Measurements from ENCODE around the gene KIF16B.
"Not testable (repeated sequence)": the region's sequence is repeated elsewhere in the genome, so short reads cannot be mapped to it uniquely, and the experiment has no call there.

Gene KIF16B

DNA sequence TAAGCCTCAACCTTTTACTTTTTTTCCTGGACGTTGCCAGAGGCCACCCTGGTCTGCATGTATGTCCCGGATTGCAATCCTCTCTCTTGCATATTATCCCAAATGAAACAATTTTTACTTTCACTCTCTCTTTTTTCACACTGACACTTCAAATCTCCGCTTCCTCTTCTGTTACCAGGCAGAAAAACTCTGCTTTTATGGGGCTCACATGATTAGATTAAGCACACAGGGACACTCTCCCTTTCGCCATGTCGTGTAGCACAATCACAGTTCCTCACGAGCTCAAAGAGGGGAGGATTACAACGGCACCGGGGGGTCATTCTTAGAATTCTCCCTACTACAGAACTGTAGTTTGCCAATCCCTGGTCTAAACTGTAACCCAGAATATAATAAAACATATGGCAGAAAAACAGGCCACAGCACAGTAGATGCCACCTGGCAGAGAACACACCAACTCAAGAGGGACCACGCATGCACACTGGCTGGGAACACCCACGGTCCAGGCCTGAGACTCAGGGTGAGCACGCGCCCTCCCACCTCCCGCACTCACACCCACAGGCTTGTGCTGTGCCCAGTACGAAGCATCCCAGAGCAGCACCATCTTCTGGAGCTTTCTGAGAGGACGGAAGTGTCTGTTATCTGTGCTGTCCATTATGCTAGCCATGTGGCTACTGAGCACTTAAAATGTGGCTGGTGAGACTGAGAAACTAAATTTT lies 288.7 kb downstream of the KIF16B start:
- no peak for DNase-seq

DNA sequence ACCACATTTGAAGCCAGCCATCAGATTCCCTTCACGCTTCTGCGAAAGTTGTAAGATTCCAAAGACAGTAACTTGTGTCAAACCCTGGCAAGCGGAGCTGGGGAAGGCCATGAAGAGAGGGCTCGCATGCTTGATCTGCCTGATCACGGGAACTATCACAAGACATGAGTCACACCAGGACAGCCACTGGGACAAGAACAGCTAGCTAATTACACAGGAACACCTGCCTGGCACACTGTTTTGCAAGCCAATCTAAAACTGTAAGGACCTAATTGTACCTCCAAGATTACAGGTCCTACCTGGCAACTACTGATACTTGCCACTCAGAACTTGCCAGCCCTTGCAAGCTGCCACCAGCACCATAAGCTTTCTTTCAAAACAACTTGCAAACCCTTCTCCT lies 289.3 kb downstream of the KIF16B start:
- DNase-seq = no peak

DNA sequence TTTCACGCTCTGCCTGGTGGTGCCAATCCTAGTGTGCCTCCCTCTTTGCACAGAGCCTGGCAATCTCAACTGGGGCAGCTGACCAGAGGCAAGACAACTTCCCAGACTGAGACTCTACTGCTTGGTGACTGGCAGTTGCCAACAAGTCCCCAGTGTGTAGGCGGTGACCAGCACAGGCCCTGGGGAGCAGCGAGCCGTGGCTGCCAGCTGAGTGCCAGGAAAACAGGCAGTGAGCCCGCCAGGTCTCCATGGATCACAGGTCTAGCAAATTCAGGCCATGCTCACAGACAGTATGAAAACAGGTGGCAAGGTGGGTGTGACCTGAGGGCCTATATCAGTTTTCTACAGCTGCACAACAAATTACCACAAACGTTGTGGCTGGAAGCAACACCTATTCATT lies 289.9 kb downstream of the KIF16B start:
- no peak for DNase-seq

DNA sequence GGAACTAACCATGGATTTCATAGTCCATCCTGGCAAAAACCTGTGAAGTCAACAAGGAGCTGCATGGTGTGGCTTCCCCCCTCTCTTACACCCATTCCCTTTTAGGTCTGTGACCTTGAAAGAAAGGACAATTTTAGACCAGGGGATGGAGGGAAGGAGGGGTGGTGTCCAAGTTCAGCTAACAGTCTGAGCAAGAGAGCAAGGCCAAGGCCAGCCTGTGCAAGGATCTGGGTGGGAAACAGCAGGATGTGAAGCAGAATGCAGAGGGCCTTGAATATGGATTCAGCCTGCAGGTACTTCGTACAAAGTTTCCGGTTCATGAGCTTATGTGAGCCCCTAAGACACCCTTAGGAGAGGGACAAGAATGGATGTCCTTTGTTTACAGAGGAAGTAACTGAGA lies 293.0 kb downstream of the KIF16B start:
- DNase-seq = no peak

DNA sequence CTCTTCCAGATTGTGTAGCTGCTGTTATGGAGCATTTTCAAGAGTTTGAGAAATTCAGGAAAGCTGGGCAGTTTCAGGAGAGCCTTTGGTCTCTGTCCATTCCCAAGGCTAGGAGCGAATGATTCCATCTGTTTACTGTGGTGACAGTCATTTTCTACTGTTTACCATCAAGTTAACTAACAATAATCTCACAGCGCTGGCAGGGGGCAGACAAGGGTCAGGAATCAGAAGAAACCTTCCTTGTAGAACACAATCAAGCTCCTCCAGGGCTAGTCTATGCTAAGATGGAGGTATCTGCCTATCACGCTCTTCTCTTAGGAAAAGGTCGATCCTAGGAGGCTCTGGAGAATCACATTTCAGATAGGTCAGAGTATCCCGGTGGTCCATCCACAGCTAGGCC lies 293.9 kb downstream of the KIF16B start:
- DNase-seq = no peak

DNA sequence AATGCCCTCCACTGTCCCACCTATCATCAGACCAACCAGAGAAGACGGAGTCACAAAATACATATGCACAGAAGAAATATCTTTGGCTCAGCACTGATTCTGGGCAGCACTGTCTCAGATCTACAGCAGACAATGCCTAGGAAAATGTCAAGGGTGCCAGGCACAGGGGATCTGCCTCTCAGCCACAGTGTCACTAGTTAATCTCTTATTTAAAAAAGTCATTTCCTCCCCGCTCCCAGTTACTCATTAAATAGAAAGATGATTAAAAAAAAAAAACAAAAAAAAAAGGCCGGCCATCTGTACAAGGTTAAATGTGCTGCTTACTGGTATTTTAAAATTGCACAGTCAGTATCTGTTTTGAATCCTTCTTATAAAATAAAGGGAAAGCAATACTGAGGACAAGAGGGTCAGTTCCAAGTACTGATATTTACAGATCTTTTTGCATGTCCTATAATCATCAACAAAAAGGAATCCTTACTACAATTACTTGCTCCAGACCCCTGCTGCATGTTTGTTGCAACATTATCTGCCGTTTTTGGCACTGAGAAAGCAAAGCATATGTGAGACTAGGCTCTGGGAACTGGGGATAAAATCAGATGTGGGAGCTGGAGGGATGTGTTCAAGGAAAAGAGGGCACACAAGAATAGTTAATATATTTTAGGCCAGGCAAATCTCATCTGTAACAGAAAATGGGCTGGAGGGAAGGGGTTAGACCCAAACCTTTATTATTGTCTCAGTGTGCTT lies 299.3 kb downstream of the KIF16B start:
- DNase-seq = no peak

DNA sequence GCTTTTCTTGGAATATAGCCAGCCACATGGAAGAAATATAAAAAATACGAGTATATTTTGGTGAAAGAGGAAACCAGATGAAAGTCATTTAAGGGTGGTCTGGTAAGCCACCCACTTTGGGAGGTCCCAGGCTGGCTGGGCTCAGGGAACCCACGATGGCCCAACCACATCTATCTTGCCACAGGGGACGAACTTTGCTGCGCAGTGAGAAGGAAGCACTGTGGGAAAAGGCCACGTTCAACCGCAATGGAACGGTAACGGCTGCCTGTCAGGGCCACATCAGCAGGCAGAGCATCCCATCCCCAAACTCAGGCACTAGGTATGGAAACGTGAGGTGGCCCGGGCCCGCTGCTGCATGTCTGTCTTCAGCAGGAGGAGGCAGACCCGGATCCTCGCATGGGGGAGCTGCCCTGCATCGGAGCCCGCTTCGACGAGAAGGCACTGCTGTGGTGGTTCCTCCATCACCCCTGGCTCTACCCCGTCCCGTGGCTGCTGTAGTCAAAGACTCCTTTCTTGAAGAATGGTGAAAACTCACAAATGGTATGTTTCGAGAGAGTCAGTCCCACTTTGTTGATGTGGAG lies 300.4 kb downstream of the KIF16B start:
- DNase-seq = no peak

DNA sequence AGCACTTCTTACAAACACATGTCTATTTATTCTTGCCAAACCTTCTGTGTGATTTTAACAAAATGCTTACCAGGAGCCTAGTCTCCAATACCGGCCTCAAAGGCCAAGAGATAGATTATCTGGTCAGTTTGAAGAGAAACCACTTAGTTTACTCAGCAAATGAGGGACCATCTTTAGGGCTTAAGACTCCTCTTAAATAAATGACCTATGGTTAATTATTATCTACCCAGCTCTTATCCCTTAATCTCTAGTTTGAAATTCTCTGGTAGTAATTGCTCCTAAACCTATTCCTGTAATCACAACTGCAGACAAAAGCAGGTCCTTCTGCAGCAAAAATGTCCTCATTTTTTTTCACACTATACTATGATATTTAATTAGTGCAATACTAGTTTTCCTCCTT lies 301.8 kb downstream of the KIF16B start:
- DNase-seq = no peak

DNA sequence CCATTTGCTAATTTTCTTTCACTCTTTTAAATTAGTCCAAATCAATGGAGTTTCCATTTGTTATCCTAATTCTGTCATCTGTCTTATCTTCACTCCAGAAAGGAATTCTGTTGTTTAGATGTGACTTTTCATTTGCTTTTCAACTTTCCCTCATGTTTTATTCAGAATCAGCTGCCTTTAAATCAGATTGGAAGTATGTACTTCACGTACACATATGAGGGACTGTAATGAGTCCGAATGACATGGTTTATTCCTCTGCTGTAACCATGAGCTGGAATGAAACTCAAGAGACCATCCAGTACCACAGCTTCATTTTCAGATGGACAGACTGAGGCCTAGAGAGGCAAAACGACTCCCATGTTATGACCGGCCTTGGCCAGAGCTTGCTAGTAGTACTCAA lies 302.3 kb downstream of the KIF16B start:
- no peak for DNase-seq

DNA sequence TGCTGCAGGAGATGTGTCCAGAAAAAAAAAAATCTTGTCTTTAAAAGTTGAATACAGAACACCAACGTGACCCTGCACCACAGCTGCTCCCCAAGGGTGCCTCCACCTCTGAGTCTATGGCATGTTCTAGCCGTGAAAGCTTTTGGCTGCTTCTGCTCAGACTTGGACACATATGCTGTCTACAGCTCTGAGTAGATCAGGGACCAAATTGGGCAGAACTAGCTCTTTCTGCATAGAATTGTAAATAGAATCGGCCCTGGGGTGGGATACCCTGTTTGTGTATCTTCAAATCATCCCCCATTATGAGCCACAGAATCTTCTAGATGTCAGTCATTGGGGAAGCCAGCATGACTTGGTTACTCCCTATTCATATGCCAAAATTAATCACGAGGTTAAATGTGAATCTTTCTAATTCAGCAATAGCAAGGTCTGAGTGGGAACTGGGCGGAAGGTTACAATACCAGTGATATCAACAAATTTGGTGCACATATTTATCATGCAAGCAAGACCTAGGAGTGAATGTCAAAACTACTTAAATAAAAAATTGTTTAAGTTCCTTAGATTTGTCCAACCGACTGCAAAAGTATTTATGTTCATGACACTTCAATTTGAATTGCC lies 302.8 kb downstream of the KIF16B start:
- no peak for DNase-seq

DNA sequence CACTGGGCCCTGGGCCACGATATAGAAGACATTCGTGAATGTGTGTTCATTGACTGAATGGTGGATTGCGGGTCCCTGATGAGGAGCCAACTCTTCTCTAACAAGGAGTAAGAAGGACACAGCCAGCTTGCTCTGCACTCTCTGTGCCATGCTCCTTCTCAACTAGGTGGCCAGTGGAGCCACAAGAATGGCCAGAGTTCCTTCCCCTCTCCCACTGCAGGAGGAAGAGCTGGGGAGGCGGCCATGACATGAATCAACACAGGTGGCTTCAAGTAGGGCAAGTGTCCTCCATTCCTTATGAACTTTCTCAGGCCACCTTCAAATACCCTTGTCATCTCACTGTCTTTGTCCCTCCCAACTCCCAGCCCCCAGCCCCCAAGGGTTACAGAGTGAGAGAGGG lies 305.7 kb downstream of the KIF16B start:
- DNase-seq = no peak

DNA sequence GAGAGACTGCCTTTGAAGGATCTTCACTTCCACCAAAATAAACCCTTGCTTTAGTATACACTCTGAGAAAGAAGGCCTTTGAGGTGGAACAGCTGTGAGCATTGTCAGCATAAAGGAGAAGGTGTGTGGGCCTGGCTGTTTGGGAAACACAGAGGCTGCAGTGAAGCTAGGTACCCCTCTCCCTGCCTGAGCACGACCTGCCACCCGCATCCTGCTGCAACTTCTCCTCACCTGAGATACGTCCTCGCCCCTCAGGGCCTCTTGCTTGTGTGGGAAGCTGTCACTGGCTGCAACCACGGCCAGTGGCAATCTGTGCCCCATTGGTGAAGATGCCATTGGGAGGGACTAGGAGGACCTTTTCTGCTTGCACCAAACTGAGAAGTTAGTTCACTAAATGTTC lies 307.9 kb downstream of the KIF16B start:
- DNase-seq = no peak

DNA sequence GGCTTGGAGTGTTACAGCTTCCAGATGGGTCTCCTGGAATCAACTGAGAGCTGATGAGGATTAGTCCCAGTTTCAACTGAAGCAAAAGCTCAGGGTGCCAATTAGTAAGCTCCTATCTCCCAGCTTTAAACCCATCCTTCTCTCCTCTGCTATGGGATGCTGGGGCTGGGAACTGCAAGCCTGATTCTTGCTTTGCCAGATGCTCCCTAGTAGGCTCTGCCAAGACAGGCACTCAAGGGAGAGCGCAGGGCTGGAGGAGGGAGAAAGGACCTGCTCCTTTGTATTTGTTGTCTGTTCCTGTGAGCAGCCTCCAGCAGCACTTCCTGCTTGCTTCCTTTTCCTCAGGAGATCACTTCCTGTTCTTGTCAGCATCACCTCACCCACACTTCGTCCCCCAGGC lies 309.7 kb downstream of the KIF16B start:
- no peak for DNase-seq

DNA sequence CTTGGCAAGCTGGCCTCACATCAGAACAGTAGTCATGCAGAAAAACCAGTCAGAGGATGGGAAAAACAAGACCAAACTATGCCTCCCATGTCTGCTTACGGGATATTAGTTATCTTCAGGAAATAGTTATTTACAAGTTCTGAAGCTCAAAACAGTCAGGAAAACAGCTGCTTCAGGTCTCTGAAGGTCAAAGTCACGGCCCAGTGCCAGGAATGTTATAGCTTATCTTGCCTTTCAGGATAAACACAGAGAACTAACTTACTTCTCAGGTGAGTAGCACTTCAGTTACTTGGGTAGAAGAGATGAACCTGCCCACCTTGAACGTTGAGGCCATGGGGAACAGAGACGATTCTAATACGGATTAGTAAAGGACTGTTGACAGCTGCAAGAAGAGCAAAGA lies 310.7 kb downstream of the KIF16B start:
- no peak for DNase-seq

DNA sequence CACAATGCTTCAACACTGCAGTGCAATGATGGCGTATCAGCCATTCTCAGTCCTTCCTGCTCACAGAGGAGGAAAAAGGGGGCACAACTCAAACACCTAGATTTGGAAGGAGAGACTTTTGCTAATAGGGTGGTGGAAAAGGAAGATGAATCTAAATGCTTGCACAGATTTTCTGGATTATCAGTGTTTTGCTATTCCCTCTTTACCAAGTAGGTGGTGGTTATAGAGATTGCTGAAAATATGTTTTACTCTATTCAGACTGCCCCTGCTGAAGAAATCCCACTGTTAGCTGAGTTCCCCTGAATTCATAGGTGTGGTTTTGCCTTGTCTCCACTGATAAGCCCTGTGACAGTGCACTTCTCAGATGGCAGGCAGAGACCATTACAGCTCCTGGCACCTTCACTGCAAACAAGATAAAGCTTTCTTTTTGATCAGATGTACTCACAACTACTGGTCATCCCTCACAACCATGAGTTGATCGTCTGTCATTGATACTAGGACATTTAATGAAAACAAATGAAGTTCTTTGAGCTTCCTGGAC lies 311.4 kb downstream of the KIF16B start:
- no peak for DNase-seq

DNA sequence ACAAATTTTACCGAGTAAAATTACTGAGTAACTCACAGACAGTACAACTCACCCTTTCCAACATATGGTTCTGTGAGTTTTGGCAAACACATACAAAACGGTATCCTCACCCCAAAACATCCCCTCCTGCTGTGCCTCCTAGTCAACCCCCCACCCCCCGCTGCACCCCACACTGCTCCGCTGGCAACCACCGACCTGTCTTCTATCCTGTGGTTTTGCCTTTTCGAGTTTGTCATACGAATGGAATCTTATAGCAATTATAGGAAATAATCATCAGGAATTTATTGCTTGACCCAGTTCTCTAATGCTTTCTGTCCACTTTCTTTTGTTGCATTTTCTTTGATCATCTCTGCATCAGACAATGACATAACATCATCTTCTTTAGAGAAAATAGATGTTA lies 312.3 kb downstream of the KIF16B start:
- DNase-seq = no peak

DNA sequence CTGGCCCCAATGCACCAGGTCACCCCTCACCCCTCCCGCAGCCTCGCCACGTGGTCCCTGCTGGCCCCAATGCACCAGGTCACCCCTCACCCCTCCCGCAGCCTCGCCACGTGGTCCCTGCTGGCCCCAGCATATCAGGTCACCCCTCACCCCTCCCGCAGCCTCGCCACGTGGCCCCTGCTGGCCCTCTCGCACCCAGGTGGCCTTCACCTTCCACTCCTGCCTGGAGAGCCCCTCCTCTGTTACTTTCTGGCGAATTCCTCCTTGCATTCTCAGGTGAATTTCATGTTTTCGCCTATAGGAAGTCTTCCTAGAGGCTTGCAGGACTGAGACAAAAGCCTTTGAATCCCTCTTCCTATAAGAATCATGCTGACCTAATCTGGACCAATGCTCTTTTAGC lies 313.1 kb downstream of the KIF16B start:
- not testable (repeated sequence) for DNase-seq

DNA sequence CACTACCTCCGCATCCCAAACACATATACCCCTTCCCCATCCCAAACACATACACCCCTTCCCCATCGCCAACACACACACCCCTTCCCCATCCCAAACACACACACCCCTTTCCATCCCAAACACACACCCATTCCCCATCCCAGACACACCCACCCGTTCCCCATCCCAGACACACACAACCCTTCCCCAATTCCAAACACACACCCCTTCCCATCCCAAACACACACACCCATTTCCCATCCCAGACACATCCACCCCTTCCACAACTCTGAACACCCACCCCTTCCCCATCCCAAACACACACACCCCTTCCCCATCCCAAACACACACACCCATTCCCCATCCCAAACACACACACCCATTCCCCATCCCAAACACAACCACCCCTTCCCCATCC lies 314.5 kb downstream of the KIF16B start:
- DNase-seq = no peak

DNA sequence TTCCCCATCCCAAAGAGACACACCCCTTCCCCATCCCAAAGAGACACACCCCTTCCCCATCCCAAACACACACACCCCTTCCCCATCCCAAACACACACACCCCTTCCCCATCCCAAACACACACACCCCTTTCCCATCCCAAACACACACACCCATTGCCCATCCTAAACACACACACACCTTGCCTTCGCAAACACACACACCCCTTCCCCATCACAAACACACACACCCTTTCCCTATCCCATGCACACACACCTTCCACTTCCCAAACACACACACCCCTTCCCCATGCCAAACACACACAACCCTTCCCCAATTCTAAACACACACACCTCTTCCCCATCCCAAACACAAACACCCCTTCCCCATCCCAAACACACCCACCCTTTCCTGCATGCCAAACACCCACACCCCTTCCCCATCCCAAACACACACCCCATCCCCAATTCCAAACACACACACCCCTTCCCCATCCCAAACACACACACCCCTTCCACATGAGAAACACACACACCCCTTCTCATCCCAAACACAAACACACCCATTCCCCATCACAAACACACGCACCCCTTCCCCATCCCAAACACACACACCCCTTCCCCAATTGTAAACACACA lies 315.3 kb downstream of the KIF16B start:
- DNase-seq = no peak

DNA sequence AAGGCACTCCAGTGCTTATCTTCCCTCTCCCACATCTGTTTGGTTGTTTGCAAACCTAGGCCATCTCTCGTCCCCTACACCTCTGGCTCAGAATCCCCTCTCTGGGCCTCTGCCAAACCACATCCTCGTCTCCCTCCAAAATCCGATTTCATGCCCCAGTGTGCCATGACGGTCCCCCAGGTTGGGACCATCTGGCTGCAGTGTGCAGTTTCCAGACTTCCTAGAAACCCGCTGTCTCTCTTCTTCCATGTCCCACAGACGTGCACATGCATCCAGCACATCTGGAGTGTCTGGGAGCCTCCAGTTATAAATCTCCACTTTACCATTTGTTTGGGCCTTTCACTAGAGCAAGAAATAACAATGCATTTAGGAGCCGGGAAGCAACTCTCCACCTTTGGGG lies 316.2 kb downstream of the KIF16B start:
- no peak for DNase-seq

DNA sequence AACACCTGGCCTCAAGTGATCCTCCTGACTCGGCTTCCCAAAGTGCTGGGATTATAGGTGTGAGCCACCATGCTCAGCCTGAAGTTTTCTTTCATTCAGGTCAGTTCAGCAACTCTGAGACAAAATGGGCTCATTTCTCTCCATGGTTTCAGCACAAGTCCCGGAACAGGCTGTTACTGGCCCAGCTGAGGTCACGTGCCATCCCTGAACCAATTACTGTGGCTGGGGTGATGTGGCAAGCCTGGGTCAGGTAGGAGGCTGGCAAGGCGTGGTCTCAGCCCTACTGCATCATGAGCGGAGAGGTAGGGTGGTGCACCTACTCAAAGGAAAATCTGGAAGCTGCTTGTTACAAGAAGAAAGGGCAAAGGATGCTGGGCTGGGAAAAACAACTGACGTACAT lies 326.4 kb downstream of the KIF16B start:
- DNase-seq = no peak

DNA sequence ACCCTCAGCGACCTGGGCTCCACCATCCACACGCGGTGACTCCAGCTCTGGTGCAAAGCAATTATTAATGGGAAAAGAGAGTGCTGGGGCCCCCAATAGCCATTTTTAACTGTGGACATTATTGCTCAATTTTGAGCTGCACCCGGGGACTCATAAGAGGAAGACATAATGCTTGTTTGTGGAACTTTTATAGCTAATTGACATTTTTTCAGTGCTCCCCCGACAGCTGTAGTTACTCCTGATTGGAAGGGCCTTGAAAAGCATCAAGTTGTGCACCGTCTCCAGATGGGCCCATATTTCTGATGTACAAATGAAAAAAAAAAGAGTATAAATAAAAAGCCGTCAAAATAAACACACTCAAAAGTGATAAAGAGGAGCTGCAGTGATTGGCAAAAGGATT lies 327.0 kb downstream of the KIF16B start:
- no peak for DNase-seq

DNA sequence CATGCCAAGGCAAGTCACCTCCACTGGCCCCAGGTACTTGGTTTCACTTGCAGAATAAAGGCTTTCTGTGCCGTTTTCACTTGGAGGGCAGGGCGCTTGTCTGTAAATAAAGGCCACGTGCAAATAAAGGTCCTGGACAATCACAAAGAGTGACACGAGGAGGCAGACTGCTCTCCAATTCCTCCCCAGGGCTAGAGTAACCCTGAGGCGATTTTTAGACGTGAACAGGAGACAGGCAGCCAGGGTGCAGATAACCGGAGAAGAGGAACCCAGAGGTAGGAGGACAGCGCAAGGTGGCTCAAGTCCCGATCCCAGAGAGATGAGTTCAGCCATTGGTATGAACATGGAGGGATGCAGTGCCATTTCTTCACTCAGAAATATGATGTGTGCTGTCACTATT lies 327.4 kb downstream of the KIF16B start:
- DNase-seq = no peak
